ENCODE measurements around the gene ST7. TPM values are rescaled to one million over a fixed set of nuclear protein-coding genes. Genes with fewer than 3 reads are reported as not detected.

Gene ST7
- total and polyA plus RNA-seq, 2 of the 8 experiments (the other 6 are each of a cell fraction or from before 2014, with no cell fraction given): 16.3 to 18.0 TPM

- H3K79me1 ChIP-seq (ENCODE audit: low read depth, low read length): no peaks in the 10 kb centered on the region
- no peak overlapping the region for H2BK5ac ChIP-seq (ENCODE audit: low read depth, low read length)
- WGBS, 2 experiments (ENCODE audit: extremely low coverage in 1 of 2, insufficient coverage in 1 of 2, insufficient read length in 1 of 2, insufficient replicate concordance in 2 of 2, low coverage in 1 of 2, low lambda C conversion rate in 2 of 2, missing lambda C conversion rate in 1 of 2): 97% methylated on average over 3 of the region's 3 CpGs; no CpG with 5 or more reads in 1 of the 2 experiments
- no peak overlapping the region for H3K56ac ChIP-seq (replicated peaks; ENCODE audit: insufficient read length, low read depth, low read length)
- no peaks in the 10 kb centered on the region for H3K36me3 ChIP-seq (ENCODE audit: control insufficient read depth in 2 of 4, insufficient read depth in 4 of 4, low read length in 3 of 4)
- no peaks in the 10 kb centered on the region for H3K9me3 ChIP-seq (ENCODE audit: insufficient read depth in 2 of 2, low read depth in 1 of 2, low read length in 1 of 2)
- H2AFZ ChIP-seq (ENCODE audit: low read length): no peak overlapping the region
- FAIRE-seq (no peak), DNase-seq (ENCODE audit: low read depth in 1 of 2, low spot score in 2 of 2) (no peak)
- H4K20me1 ChIP-seq (replicated peaks in 1 of 2; ENCODE audit: control insufficient read depth in 1 of 2, insufficient read depth in 2 of 2, low read length in 2 of 2): no peaks in the 10 kb centered on the region
- no peak for TF ChIP-seq KDM4A (IDR thresholded peaks at IDR 0.05; ENCODE audit: low read depth, low read length, severe bottlenecking)
- H3K23me2 ChIP-seq (ENCODE audit: low read depth, low read length): no peaks in the 10 kb centered on the region
- ChIA-PET CTCF (ENCODE audit: partially characterized antibody) (interaction anchor here (0.9 to 1.9 kb wide), 3 partner anchors 11 to 21 kb away, joined by 3 to 6 read pairs (median 3); no protein-coding TSS in a partner anchor), POLR2A (ENCODE audit: partially characterized antibody) (interaction anchor here (0.6 kb wide), 1 partner anchor 20 kb away, joined by 3 read pairs; no protein-coding TSS in a partner anchor)
- no peak overlapping the region for H4K8ac ChIP-seq (ENCODE audit: extremely low read depth, insufficient read depth, low read length)
- no peak overlapping the region for H3K23ac ChIP-seq (ENCODE audit: insufficient read length)
- H3K79me2 ChIP-seq (ENCODE audit: control insufficient read depth in 1 of 2, insufficient read depth in 2 of 2, low read length in 2 of 2): no peaks in the 10 kb centered on the region
- peaks cover 0 to 13% (median 6%) of the 10 kb centered on the region in 4 experiments; a peak in 5 of 7 replicates for H3K4me1 ChIP-seq (replicated peaks in 1 of 4; ENCODE audit: control insufficient read depth in 3 of 4, insufficient read depth in 4 of 4, low read length in 3 of 4)
- no peak overlapping the region for H4K91ac ChIP-seq (replicated peaks; ENCODE audit: insufficient read length, low read length)
- H3K14ac ChIP-seq (ENCODE audit: insufficient read length): no peak overlapping the region
- no peak overlapping the region for H2AK5ac ChIP-seq (ENCODE audit: low read depth, low read length)
- no peak overlapping the region for H3K27ac ChIP-seq (ENCODE audit: low read depth, low read length)
- H3K4me3 ChIP-seq (ENCODE audit: extremely low read depth in 1 of 4, insufficient read depth in 2 of 4, low read depth in 3 of 4, low read length in 4 of 4): no peak overlapping the region
- H2BK12ac ChIP-seq (ENCODE audit: low read depth, low read length): no peak overlapping the region
- no peak overlapping the region for H3K4ac ChIP-seq (replicated peaks; ENCODE audit: insufficient read length, low read depth, low read length)
- H2BK15ac ChIP-seq (ENCODE audit: low read length): no peak overlapping the region
- H4K5ac ChIP-seq (ENCODE audit: insufficient read length, low read depth, low read length): no peak overlapping the region
- no peaks in the 10 kb centered on the region for H3K27me3 ChIP-seq (replicated peaks in 1 of 4; ENCODE audit: control insufficient read depth in 3 of 4, extremely low read depth in 1 of 4, insufficient read depth in 3 of 4, low read length in 3 of 4)
- no peak overlapping the region for H3K4me2 ChIP-seq (ENCODE audit: insufficient read depth in 1 of 2, low read depth in 2 of 2, low read length in 2 of 2)
- H3K9ac ChIP-seq (replicated peaks in 1 of 4; ENCODE audit: extremely low read depth in 1 of 4, low read depth in 3 of 4, low read length in 3 of 4): no peak overlapping the region
- no peak overlapping the region for H2BK120ac ChIP-seq (replicated peaks; ENCODE audit: low read depth, low read length)
- no peak overlapping the region for H3K18ac ChIP-seq (ENCODE audit: extremely low read depth, low read length)
- H2BK20ac ChIP-seq (ENCODE audit: low read length): no peak overlapping the region
These were observed 193.2 kb downstream of the ST7 start for GRCh38 chr7:117146511-117146910.

Data from H1 (cell line).